Anterior cingulate cortex (tissue), 58 donors: ENCODE data around the gene ZBTB4.
"Not testable (repeated sequence)": the region's sequence is repeated elsewhere in the genome, so short reads cannot be mapped to it uniquely, and the experiment has no call there.

Experiments used
- DNase-seq, 58 donors: peaks; one replicate each; lab custom pipeline; 2025; lab: John Stamatoyannopoulos, UW

ZBTB4 gene

DNA sequence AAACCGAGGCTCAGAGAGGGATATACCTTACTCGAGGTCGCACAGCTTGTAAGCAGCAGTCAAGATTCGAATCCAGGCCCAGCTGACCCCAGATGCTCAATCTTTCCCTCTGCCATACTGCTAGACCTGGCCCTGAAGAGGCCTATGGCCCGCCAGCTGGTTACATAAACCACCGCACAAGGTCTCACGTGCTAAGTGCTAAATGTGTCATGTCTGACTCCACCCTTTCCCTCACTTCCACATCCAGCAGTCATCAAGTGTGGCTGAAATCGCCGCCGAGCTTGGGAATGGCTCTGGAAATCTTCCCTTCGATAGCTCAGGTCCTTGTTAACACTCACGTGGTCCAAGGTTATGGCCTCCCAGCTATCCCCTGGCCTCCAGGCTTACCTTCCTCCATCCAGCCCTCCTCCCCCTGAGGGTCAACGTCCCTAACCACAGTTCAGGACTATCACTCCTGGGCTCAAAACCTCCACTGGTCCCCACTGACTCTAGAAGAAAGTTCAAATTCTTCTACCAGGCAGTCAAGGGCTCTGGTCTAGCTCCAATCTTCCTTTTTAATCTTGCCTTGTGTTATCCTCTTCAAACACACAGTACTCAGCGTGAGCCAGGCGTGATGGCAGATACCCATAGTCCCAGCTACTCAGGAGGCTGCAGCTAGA lies 3.5 kb downstream of the ZBTB4 start:
- no peak for DNase-seq

DNA sequence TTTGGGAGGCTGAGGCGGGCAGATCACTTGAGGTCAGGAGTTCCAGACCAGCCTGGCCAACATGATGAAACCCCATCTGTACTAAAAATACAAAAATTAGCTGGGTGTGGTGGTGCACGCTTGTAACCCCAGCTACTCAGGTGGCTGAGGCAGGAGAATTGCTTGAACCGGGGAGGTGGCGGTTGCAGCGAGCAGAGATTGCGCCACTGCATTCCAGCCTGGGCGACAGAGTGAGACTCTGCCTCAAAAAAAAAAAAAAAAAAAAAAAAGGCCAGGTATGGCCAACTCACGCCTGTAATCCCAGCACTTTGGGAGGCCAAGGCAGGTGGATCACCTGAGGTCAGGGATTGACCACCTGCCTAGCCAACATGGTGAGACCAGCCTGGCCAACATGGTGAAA lies 4.7 kb downstream of the ZBTB4 start:
- DNase-seq: not testable (repeated sequence)

DNA sequence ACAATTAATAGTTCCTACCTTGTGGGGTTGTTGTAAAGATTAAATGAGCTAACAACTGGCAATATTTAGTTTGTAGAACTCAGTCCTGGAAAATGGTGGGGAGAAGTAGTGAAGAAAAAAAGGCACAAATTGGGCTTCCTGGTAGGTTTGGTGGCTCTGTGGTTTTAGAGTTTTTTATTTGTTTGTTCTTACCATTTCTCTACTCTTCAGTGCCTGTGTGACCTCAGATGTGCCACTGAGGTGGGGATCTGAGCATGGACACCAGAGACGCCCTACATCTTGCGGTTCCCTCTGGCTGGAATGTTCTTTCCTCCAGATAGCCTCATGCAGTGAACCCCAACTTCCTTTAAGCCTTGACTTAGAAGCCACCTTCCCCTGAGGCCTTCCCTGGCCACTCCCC lies 7.7 kb downstream of the ZBTB4 start:
- DNase-seq: no peak

DNA sequence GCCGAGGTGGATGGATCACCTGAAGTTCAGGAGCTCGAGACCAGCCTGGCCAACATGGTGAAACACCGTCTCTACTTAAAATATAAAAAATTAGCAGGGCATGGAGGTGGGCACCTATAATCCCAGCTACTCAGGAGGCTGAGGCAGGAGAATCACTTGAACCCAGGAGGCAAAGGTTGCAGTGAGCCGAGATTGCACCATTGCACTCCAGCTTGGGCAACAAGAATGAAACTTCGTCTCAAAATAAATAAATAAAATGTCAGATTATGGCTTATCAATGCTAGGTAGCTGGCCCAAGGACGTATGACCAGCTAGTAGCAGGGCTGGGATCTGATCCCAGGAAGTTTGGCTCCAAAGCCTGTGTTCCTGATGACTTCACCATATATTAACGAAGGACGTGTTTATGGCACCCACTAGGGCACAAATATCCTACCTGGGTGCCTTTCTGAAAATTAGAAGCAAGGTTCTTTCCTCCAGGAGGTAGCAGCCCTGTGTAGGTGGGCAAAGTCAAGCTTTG lies 8.9 kb downstream of the ZBTB4 start:
- not testable (repeated sequence) for DNase-seq

DNA sequence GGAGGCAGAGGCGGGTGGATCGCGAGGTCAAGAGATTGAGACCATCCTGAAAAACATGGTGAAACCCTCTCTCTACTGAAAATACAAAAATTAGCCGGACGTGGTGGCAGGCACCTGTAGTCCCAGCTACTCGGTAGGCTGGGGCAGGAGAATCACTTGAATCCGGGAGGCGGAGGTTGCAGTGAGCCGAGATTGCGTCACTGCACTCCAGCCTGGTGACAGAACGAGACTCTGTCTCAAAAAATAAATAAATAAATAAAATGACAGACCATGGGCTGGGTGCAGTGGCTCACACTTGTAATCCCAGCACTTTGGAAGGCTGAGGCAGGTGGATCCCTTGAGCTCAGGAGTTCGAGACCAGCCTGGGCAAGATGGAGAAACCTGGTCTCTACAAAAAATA lies 9.6 kb downstream of the ZBTB4 start:
- not testable (repeated sequence) for DNase-seq

DNA sequence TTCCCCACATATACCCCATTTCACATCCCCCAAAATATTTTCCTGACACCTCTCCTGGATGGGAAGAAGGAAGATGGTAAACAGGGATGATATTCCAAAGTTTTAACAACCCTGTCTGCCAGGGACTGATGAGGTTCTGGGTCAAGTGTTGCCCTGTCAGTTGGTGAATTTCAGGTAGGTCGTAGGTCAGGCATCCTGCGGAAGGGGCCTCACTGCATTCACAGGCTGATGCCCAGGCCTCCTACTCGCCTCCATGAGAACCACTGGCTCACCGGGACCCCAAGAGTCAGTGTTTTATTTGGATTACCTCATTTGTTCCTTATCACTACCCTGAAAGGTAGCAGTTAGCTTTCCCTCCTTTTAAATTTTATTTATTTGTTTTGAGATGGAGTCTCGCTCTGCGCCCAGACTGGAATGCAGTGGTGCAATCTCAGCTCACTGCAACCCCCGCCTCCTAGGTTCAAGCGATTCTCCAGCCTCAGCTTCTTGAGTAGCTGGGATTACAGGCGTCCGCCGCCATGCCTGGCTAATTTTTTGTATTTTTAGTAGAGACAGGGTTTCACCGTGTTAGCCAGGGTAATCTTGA lies 10.5 kb downstream of the ZBTB4 start:
- no peak for DNase-seq

DNA sequence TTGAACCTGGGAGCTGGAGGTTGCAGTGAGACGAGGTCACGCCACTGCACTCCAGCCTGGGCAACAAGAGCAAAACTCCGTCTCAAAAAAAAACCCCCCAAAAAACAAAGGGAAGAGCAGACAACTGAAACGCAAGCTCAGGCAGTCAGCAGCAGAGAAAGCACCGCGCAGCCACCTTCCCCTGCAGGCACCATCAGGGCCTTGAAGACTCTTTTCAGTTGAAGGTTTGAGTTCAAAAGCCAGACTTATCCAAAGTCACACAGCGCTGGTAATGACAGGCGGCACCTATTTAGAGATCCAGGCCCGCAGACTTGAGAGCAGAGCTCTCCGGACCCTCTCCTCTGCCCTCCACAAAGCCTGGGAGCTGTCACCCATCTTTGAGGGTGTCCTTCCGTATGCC lies 11.1 kb downstream of the ZBTB4 start:
- no peak for DNase-seq

DNA sequence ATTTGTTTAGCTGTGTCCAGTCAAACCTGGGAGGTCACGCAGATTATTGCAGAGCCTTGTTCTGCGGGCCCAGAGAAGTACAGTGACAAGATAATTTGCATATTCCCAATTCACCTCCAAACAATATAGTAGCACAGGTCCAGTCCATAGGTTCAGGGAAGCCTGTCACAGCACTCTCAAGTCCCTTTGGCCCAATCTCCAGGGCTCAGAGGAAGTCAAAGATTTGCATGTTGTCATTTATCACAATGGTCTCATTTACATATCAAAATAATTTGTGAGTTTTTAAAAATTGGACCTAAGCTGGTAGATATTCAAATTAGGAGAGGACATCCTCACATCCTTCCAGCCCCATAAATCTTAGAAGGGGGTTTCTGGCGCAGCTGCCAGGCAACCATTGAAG lies 11.9 kb downstream of the ZBTB4 start:
- DNase-seq: no peak

DNA sequence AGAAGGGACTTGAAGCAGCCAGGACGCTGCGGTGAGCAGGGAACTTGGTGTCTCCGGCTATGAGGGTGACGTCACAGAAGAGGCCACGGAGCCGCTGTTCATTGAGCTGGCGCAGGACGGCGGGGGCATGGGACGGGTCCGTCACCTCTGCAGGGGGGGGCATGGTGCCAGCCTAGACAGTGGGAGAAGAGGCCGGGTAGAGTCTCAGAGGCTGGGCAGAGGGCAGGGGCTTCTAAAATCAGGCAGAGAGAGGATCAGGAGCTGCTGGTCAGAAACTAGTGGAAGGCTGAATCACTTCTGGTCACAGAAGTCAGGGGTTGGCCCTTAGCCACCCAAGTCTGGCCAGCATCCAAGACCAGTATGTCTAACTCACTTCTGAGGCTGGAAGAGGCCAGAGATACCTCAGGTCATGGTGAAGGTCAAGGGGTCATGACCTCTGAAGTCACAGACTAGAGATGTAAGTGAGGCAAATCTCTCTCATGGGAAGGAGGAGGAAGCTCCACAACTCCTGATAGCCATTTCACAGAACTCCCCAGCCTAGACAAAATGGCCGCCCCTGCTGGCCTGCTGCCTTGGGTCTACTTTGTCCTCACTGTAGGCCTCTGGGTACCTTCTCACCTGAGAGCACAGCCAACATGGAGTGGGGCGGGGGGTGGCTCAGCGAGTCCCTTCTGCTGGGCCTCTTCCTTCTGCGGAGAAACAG lies 12.6 kb downstream of the ZBTB4 start:
- DNase-seq: peak in 9 of 58 donors; percentile 6 to 84 (median 23)

DNA sequence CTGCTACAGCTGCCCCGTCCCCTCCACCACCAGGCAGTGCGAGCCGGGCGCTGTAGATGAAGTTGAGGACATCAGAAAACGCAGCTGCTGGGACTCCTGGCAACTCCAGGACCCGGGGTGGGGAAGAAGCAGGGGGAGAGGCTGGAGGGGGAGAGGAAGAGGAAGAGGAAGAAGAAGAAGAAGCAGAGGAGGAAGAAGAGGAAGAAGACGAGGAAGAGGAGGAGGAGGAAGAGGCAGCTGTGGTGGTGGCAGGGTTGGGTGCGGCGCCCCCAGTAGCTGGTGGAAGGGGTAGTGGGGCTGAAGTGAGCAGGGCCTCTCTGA lies 13.2 kb downstream of the ZBTB4 start:
- no peak for DNase-seq

DNA sequence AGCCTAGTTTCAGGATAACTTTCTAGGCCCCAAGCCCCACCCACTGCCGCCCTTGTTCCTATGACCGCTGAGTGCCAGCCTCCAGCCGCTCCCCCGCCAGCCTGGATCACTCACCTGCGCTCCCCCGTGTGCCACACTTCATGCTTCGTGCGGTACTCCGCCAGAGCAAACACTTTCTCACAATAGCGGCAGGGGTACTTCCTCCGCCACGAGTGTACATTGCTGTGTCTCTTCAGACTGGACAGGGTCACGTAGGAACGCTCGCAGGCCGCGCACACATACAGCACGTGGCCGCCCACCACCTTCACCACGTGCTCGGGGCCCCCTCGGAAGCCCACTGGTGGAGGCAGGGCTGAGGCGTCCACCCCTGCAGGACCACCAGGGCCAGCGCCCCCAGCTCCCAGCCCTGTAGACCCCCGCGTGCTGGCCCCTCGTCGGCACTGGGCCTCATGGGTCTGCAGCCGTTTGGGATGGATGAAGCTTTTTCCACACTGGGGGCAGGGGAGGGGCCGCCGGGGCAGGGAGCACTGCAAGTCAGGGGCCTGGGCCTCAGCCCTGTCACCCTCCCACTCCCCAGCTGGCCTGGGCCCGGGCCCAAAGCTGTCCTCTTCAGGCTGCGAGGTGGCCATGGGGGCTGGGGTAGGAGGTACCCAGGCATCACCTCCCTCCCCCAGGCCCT lies 13.7 kb downstream of the ZBTB4 start:
- DNase-seq: no peak

DNA sequence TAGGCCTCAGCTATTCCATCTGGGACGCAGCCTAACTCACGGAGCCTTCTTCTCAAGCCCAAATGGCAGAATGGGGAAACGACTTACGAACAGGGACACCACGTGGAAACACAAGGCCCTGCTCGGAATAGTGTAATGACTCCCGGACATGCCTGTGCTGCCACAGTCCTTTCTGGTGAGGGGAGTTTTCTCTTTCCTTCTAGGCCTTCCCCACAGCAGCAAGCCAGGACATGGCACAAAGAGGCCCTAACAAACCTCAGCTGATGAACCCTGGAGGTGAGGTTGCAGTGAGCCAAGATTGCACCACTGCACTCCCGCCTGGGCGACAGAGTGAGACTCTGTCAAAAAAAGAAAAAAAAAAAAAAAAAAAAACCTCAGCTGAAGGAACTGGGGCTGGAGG lies 15.3 kb downstream of the ZBTB4 start:
- DNase-seq: no peak

DNA sequence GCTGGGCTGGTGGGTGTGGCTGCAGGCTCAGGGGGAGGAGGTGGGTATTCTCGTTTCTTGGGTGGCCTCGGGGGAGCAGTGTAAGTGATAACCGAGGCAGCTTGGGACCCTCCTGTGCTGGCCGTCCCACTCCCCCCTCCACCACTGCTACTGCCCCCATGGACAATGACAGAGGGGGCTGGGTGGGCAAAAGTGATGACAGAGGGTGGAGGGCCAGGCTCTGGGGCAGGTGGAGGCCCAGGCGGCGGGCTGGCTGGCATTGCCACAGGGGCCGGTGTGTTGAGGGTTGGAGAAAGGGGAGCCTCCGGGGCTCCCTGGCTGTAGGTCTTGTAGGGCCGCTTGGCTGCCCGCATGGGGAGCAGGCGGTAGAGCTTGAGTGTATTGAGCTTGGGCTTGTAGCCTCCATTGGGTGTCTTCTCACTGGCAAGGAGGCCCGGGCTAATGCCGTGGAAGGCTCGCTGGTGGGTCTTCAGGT lies 16.0 kb downstream of the ZBTB4 start:
- no peak for DNase-seq

DNA sequence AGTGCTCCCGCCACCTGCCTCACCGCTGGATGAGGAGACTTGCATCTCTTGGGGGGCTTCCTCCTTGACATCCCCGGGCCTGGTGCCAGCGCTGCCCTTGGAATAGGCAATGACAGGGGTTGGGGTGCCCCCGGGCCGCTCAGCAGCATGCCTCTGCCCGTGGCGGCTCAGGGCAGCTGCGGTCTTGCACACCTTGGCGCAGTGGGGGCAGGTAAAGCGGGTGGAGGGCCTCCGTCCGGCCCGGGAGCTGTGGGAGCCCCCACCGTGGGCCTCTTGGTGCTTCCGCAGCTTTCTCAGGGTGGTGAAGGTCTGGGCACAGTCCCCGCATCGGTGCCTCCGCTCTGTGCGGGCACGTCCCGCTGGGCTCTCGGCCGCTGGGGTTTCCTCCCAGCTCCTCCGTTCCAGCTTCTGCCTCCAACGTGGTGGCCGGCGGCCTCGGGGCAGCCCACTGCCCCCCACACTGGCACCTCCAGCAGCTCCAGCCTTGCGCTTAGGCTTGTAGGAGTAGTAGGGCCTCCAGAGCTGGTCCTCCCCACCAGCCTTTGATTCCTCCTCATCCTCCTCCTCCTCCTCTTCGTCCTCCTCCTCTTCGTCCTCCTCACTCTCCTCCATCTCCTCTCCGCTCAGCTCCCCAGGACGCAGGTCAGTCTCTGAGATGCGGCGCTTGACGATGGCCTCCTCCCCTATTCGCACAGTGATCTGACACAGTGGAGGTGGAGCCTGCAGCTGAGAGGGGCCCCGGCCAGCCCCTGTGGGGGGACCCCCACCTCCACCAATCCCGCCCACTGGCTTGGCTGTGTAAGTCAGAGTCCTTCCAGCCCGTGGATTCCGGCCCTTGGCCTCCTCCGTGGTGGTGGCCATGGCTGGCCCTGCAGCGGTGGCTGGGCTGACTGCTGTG lies 16.7 kb downstream of the ZBTB4 start:
- no peak for DNase-seq

DNA sequence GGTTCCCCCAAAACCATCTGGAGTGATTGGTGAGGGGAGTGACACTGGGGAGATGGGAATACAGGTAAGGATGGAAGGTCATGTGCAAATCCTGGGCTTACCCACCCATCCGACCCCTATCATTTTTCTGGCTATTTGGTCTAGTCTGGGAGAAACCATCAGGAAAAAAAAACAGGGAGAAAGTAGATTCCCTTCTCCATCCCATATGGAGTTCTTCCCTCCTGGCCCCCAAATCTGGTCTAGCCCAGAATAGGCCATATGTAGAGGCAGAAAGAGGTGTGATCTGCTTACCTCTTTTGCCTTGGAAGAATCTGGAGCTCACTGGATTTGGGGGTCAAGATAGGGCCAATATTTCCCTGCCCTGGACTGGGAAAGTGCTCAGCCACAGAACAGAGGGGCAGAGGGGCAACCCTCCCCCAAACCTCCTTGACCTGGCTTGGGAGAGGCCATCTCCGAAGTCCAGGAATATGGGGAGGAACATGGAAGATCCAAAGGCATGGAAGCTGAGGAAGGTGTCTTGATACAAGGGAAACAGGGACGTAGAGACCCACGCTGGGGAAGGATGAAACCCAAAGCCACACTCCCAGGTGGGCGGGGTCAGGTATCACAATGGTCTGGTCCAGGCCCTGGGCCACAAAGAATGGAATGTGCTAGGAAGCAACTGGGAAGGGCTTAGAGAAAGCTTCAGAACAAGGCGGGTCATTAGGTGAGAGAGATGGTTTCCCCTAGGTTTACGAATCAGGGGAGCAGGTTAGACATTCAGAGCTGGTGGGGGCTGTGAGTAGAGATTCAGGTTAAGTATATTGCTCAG lies 18.4 kb downstream of the ZBTB4 start:
- DNase-seq: no peak

DNA sequence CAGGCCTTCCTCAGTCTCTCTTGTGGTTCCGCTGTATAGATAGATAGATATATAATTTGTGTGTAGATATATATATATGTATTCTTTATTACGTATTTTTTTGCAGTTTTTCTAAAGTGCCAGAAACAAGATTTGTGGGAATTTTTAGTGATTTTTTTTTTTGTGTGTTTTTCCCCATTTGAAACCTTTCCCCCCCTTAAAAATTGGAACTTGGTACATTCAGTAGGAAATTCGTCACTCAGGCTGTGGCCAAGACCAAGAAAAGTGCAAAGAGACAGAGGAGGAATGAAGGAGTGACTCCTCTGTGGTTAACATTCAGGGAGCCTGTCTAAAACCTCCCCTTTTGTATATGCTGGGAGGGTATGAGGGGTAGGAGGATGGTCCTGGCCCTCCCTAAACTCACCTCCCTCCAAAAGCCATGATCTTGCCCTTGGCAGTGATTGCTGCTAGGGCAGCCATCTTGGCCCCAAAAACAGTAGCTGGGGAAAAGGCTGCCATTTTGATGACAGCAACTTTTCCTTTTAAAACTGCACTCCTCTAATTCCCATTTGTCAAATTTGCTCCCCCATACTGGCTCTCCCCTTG lies 19.4 kb downstream of the ZBTB4 start:
- DNase-seq: no peak

DNA sequence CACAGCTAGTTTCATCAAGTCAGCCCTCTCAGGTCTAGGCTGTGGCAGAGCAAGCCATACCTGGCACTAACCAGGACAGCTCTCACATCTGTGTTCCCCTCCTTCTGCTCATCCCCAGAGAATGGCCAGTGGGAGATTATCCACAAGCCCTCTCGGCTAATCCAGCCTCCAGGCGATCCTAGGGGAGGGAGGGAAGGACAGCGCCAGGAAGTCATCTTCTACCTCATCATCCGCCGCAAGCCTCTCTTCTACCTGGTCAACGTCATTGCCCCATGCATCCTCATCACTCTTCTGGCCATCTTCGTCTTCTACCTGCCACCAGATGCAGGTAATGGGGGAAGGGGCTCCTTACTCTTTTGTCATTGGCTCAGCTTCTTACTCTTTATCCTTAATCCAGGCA lies 31.0 kb downstream of the ZBTB4 start:
- no peak for DNase-seq

DNA sequence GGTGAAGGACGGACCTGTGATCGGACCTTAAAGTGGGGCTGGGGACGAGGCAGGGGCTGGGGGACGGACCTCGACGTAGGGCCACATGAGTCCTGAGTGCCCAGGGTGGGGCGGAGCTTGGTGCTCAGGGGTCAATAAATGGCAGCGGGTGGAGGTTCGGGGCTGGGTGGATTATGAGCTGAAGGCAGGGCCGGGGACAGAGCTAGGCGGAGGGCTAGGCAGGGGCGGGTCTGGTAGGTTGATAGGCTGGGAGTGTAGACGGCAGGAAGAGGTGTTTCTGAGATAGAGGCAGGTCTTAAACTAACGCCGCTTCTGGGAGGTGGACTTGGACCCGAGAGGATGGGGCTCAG lies 33.8 kb downstream of the ZBTB4 start:
- DNase-seq: no peak
